Lower leg skin (tissue), 4 donors: ENCODE results near the gene BCL6B. TPM values are rescaled to one million over a fixed set of nuclear protein-coding genes. Genes with fewer than 3 reads are reported as not detected.

Experiments used
- DNase-seq, 2 donors: peaks; one replicate each; pipeline ENCODE4 v3.0.0-alpha.2; 2019; ENCODE audit warnings: low spot score in 2 of 2
- H3K4me3 ChIP-seq: fragments of 200-600 bp; sonication (generic); 2 replicates; pipeline ENCODE4 v1.5.1; 2017; ENCODE audit warnings: mild to moderate bottlenecking, low read depth; ENCODE audit not compliant: poor library complexity, severe bottlenecking
- CTCF ChIP-seq, 3 donors: fragments of 450-650 bp; IDR thresholded peaks; one replicate each; pipeline ENCODE4 v1.5.1; 2016; ENCODE audit warnings: antibody characterized with exemption in 3 of 3, mild to moderate bottlenecking in 3 of 3, moderate library complexity in 2 of 3
- POLR2A ChIP-seq, 2 donors: fragments of 450-650 bp; IDR thresholded peaks; one replicate each; pipeline ENCODE4 v1.6.1; 2016 to 2017; ENCODE audit warnings: antibody characterized with exemption in 2 of 2, mild to moderate bottlenecking in 1 of 2, moderate library complexity in 1 of 2
- WGBS, 2 donors: methylation state at CpG; one replicate each; pipeline ENCODE4 v1.1.5; 2018; 5-methylcytosine and 5-hydroxymethylcytosine counted together
- intact Hi-C: fragments of 100-400 bp; cut with DNase I; formaldehyde crosslinking; loops from one replicate; pipeline ENCODE4 v1.15.0; 2023; ENCODE audit warnings: low total_unique reads
- total RNA-seq, 4 donors: library from RNA; depleted of rRNA; stranded (reverse); fragments of >200 nt; gene quantifications; one replicate each; pipeline ENCODE4 v1.1.0, GENCODE V29; 2016

The BCL6B gene
- total RNA-seq, 4 donors from 2014 or later, result 0.72 to 5.1 (median 2.1) TPM

GRCh38 chr17:7019367-7019766 lies 3.5 kb upstream of the BCL6B start:
- WGBS, 2 donors, result 15 to 31% methylated on average over 9 to 10 of the region's 10 CpGs
- intact Hi-C loops, result no loop called here
- TF ChIP-seq CTCF (IDR thresholded peaks at IDR 0.05), result no peak
- no peak for DNase-seq
- H3K4me3 ChIP-seq, result peak overlapping the region; percentile 41

- peak overlapping the region; percentile 41 for H3K4me3 ChIP-seq
- intact Hi-C loops, result no loop called here
- peak; percentile 54 to 93 for DNase-seq
- WGBS, 2 donors, result 6 to 18% methylated on average over 13 to 16 of the region's 16 CpGs
- TF ChIP-seq POLR2A (IDR thresholded peaks at IDR 0.05) (no peak), CTCF (IDR thresholded peaks at IDR 0.05) (no peak)
Measured at GRCh38 chr17:7019839-7020519, 2.9 kb upstream of the BCL6B start.

GRCh38 chr17:7020894-7021664 lies 1.8 kb upstream of the BCL6B start:
- no peak overlapping the region for H3K4me3 ChIP-seq
- 56 to 60% methylated on average over 11 of the region's 11 CpGs for WGBS, 2 donors

GRCh38 chr17:7021993-7022778 lies 664 bp upstream of the BCL6B start:
- TF ChIP-seq POLR2A (IDR thresholded peaks at IDR 0.05) (no peak), CTCF (IDR thresholded peaks at IDR 0.05) (peak in 1 of 3 donors; percentile 84)
- intact Hi-C loops, result no loop called here
- peak; percentile 71 to 97 for DNase-seq
- H3K4me3 ChIP-seq, result no peak overlapping the region
- WGBS, 2 donors, result 1 to 6% methylated on average over 21 to 52 of the region's 53 CpGs

More at GRCh38 chr17:7020894-7021664, 1.8 kb upstream of the BCL6B start:
- TF ChIP-seq POLR2A (IDR thresholded peaks at IDR 0.05) (no peak), CTCF (IDR thresholded peaks at IDR 0.05) (no peak)
- no peak for DNase-seq
- intact Hi-C loops, result no loop called here

GRCh38 chr17:7023576-7024401 lies 939 bp downstream of the BCL6B start:
- H3K4me3 ChIP-seq, result no peak overlapping the region
- DNase-seq, result peak; percentile 93 to 99
- intact Hi-C loops, result no loop called here
- 33 to 38% methylated on average over 42 to 51 of the region's 51 CpGs for whole genome bisulfite sequencing, 2 donors
- TF ChIP-seq POLR2A (IDR thresholded peaks at IDR 0.05), result peak in 1 of 2 donors; percentile 57
- no peak for TF ChIP-seq CTCF (IDR thresholded peaks at IDR 0.05)
